ENCODE measurements around the gene EXOC4. TPM values are rescaled to one million over a fixed set of nuclear protein-coding genes. Genes with fewer than 3 reads are reported as not detected.

The EXOC4 gene
- total and polyA plus RNA-seq, 2 of the 8 experiments (the other 6 are each of a cell fraction or from before 2014, with no cell fraction given) = 27.0 to 67.3 TPM

DNA sequence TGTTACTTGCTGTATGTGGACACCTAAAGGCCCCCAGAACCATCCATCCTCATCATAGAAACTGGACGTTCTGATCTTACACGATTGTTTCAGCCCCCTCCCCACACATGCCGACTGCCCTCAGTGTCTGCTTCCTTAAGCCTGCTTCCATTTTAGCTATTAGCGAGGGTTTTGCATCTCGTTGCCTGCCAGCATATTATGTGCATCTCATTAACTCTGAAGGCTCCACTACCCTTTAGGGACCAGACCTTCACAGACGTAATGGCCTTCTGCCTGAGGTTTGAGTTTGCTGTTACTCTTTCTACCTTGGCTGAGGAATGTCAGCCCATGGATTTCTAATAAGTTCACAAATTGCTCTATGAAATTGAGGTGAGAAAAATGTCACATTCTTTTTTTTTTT is 820.4 kb downstream of the EXOC4 start:
- Histone ChIP-seq H4K91ac (replicated peaks; ENCODE audit: insufficient read length, low read length) (no peak overlapping the region), H2AFZ (ENCODE audit: low read length) (no peak overlapping the region), H3K27ac (ENCODE audit: low read depth, low read length) (no peak overlapping the region), H3K14ac (ENCODE audit: insufficient read length) (no peak overlapping the region), H3K4me3 (ENCODE audit: extremely low read depth in 1 of 4, insufficient read depth in 2 of 4, low read depth in 3 of 4, low read length in 4 of 4) (no peak overlapping the region), H2BK120ac (replicated peaks; ENCODE audit: low read depth, low read length) (no peak overlapping the region), H3K23ac (ENCODE audit: insufficient read length) (no peak overlapping the region), H2BK12ac (ENCODE audit: low read depth, low read length) (no peak overlapping the region), H3K79me2 (ENCODE audit: control insufficient read depth in 1 of 2, insufficient read depth in 2 of 2, low read length in 2 of 2) (no peaks in the 10 kb centered on the region), H3K36me3 (ENCODE audit: control insufficient read depth in 2 of 4, insufficient read depth in 4 of 4, low read length in 3 of 4) (peaks cover 0 to 8% (median 0%) of the 10 kb centered on the region in 4 experiments; a peak in 1 of 8 replicates), H2BK20ac (ENCODE audit: low read length) (no peak overlapping the region), H3K56ac (replicated peaks; ENCODE audit: insufficient read length, low read depth, low read length) (no peak overlapping the region), H4K5ac (ENCODE audit: insufficient read length, low read depth, low read length) (no peak overlapping the region), H3K9ac (replicated peaks in 1 of 4; ENCODE audit: extremely low read depth in 1 of 4, low read depth in 3 of 4, low read length in 3 of 4) (no peak overlapping the region), H3K4ac (replicated peaks; ENCODE audit: insufficient read length, low read depth, low read length) (no peak overlapping the region), H3K23me2 (ENCODE audit: low read depth, low read length) (no peaks in the 10 kb centered on the region), H4K8ac (ENCODE audit: extremely low read depth, insufficient read depth, low read length) (no peak overlapping the region), H2AK5ac (ENCODE audit: low read depth, low read length) (no peak overlapping the region), H3K4me1 (replicated peaks in 1 of 4; ENCODE audit: control insufficient read depth in 3 of 4, insufficient read depth in 4 of 4, low read length in 3 of 4) (no peaks in the 10 kb centered on the region; a peak in 1 of 7 replicates), H3K79me1 (ENCODE audit: low read depth, low read length) (no peaks in the 10 kb centered on the region), H3K27me3 (replicated peaks in 1 of 4; ENCODE audit: control insufficient read depth in 3 of 4, extremely low read depth in 1 of 4, insufficient read depth in 3 of 4, low read length in 3 of 4) (no peaks in the 10 kb centered on the region), H2BK15ac (ENCODE audit: low read length) (no peak overlapping the region), H3K4me2 (ENCODE audit: insufficient read depth in 1 of 2, low read depth in 2 of 2, low read length in 2 of 2) (no peak overlapping the region), H2BK5ac (ENCODE audit: low read depth, low read length) (no peak overlapping the region), H3K9me3 (ENCODE audit: insufficient read depth in 2 of 2, low read depth in 1 of 2, low read length in 1 of 2) (peaks cover 0 to 3% of the 10 kb centered on the region in 2 experiments; a peak in 1 of 4 replicates), H3K18ac (ENCODE audit: extremely low read depth, low read length) (no peak overlapping the region), H4K20me1 (replicated peaks in 1 of 2; ENCODE audit: control insufficient read depth in 1 of 2, insufficient read depth in 2 of 2, low read length in 2 of 2) (no peaks in the 10 kb centered on the region)
- DNase-seq (ENCODE audit: low read depth in 1 of 2, low spot score in 2 of 2) (no peak), FAIRE-seq (no peak)
- ChIA-PET CTCF (ENCODE audit: partially characterized antibody) (interaction anchor here (1.4 kb wide), 1 partner anchor 9 kb away, joined by 3 read pairs; no protein-coding TSS in a partner anchor), POLR2A (ENCODE audit: partially characterized antibody) (interaction anchor here (0.9 kb wide), 1 partner anchor 57 kb away, joined by 4 read pairs; no protein-coding TSS in a partner anchor)
- WGBS, 2 experiments (ENCODE audit: extremely low coverage in 1 of 2, insufficient coverage in 1 of 2, insufficient read length in 1 of 2, insufficient replicate concordance in 2 of 2, low coverage in 1 of 2, low lambda C conversion rate in 2 of 2, missing lambda C conversion rate in 1 of 2) = 92% methylated on average over 6 of the region's 6 CpGs; no CpG with 5 or more reads in 1 of the 2 experiments
- no peak for TF ChIP-seq SP2 (IDR thresholded peaks at IDR 0.05; ENCODE audit: low read length)
- TF ChIP-seq ASH2L (IDR thresholded peaks at IDR 0.05; ENCODE audit: low read length) = no peak
- no peak for TF ChIP-seq CHD2 (IDR thresholded peaks at IDR 0.05; ENCODE audit: low read length)
- TF ChIP-seq, protein P1, sequence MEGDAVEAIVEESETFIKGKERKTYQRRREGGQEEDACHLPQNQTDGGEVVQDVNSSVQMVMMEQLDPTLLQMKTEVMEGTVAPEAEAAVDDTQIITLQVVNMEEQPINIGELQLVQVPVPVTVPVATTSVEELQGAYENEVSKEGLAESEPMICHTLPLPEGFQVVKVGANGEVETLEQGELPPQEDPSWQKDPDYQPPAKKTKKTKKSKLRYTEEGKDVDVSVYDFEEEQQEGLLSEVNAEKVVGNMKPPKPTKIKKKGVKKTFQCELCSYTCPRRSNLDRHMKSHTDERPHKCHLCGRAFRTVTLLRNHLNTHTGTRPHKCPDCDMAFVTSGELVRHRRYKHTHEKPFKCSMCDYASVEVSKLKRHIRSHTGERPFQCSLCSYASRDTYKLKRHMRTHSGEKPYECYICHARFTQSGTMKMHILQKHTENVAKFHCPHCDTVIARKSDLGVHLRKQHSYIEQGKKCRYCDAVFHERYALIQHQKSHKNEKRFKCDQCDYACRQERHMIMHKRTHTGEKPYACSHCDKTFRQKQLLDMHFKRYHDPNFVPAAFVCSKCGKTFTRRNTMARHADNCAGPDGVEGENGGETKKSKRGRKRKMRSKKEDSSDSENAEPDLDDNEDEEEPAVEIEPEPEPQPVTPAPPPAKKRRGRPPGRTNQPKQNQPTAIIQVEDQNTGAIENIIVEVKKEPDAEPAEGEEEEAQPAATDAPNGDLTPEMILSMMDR (IDR thresholded peaks at IDR 0.05; ENCODE audit: control extremely low read depth in 1 of 3, insufficient read depth in 1 of 3, low read depth in 1 of 3, low read length in 3 of 3) = no peak
- no peak for TF ChIP-seq TAF7 (optimal IDR thresholded peaks at IDR 0.05; ENCODE audit: borderline replicate concordance, low read depth, low read length)
- TF ChIP-seq POLR2A (IDR thresholded peaks at IDR 0.05; ENCODE audit: control extremely low read depth in 1 of 2, low read depth in 2 of 2, low read length in 2 of 2) = no peak
- TF ChIP-seq SP4 (IDR thresholded peaks at IDR 0.05; ENCODE audit: low read length) = no peak
- no peak for TF ChIP-seq CHD1 (IDR thresholded peaks at IDR 0.05; ENCODE audit: low read depth, low read length)
- no peak for TF ChIP-seq TAF1 (IDR thresholded peaks at IDR 0.05; ENCODE audit: low read depth, low read length)
- TF ChIP-seq POLR2AphosphoS5 (IDR thresholded peaks at IDR 0.05; ENCODE audit: low read depth, low read length) = no peak
- no peak for TF ChIP-seq RBBP5 (IDR thresholded peaks at IDR 0.05; ENCODE audit: borderline replicate concordance, low read depth, low read length)
